HG03066 (cell line): ENCODE measurements around the gene SMYD2.
A peak's percentile ranks its signal among the peaks of the same experiment; 100 is the strongest.

Source experiments
- ATAC-seq: cut with Tn5 transposase; IDR thresholded peaks from one replicate; pipeline ENCODE4 v1.9.1; 2021; ENCODE audit warnings: low read depth; ENCODE audit not compliant: unreplicated experiment

Gene SMYD2

GRCh38 chr1:214327514-214327913 lies 46.6 kb downstream of the SMYD2 start:
- ATAC-seq: no peak

GRCh38 chr1:214328770-214329469 lies 48.0 kb downstream of the SMYD2 start:
- peak; percentile 84 for ATAC-seq

- no peak for ATAC-seq
Measured at GRCh38 chr1:214329470-214330220, 48.7 kb downstream of the SMYD2 start.

- no peak for ATAC-seq
Measured at GRCh38 chr1:214330222-214330621, 49.3 kb downstream of the SMYD2 start.

GRCh38 chr1:214330715-214331114 lies 49.8 kb downstream of the SMYD2 start:
- no peak for ATAC-seq

GRCh38 chr1:214331180-214331579 lies 50.2 kb downstream of the SMYD2 start:
- ATAC-seq: no peak

GRCh38 chr1:214331827-214332423 lies 51.0 kb downstream of the SMYD2 start:
- no peak for ATAC-seq

GRCh38 chr1:214332946-214333798 lies 52.2 kb downstream of the SMYD2 start:
- peak; percentile 52 for ATAC-seq

GRCh38 chr1:214335567-214335966 lies 54.6 kb downstream of the SMYD2 start:
- ATAC-seq: no peak

- no peak for ATAC-seq
Measured at GRCh38 chr1:214337015-214337414, 56.1 kb downstream of the SMYD2 start.

GRCh38 chr1:214337511-214337910 lies 56.6 kb downstream of the SMYD2 start:
- ATAC-seq: no peak

- ATAC-seq: no peak
Measured at GRCh38 chr1:214338212-214338611, 57.3 kb downstream of the SMYD2 start.

- no peak for ATAC-seq
Measured at GRCh38 chr1:214341459-214341858, 60.5 kb downstream of the SMYD2 start.

- no peak for ATAC-seq
Measured at GRCh38 chr1:214341932-214342331, 61.0 kb downstream of the SMYD2 start.

- ATAC-seq: no peak
Measured at GRCh38 chr1:214342525-214342924, 61.6 kb downstream of the SMYD2 start.

- ATAC-seq: no peak
Measured at GRCh38 chr1:214344897-214345296, 63.9 kb downstream of the SMYD2 start.

GRCh38 chr1:214349008-214349407 lies 68.0 kb downstream of the SMYD2 start:
- no peak for ATAC-seq

GRCh38 chr1:214349781-214350180 lies 68.8 kb downstream of the SMYD2 start:
- ATAC-seq: no peak

GRCh38 chr1:214351551-214352277 lies 70.8 kb downstream of the SMYD2 start:
- ATAC-seq: no peak

GRCh38 chr1:214352838-214353237 lies 71.9 kb downstream of the SMYD2 start:
- ATAC-seq: no peak
